ENCODE data around the gene NUCB1. TPM values are rescaled to one million over a fixed set of nuclear protein-coding genes. Genes with fewer than 3 reads are reported as not detected.
A peak's percentile ranks its signal among the peaks of the same experiment; 100 is the strongest.
"Not testable (repeated sequence)": the region's sequence is repeated elsewhere in the genome, so short reads cannot be mapped to it uniquely, and the experiment has no call there.

The NUCB1 gene
- polyA plus RNA-seq, 2 donors = 88.2 to 116 TPM

- WGBS, 2 donors = 92 to 94% methylated on average over 8 of the region's 8 CpGs
- H3K27me3 ChIP-seq (ENCODE audit: control insufficient read depth in 1 of 2, insufficient read depth in 2 of 2, low read length in 2 of 2) = no peaks in the 10 kb centered on the region
- no peaks in the 10 kb centered on the region for H3K9me3 ChIP-seq (ENCODE audit: control insufficient read depth in 2 of 2, insufficient read depth in 1 of 2, low read depth in 1 of 2, low read length in 1 of 2)
- H3K27ac ChIP-seq (ENCODE audit: low read depth in 2 of 2, low read length in 1 of 2) = no peak overlapping the region
- no peak overlapping the region for H3K4me3 ChIP-seq (ENCODE audit: low read depth in 1 of 2, low read length in 2 of 2)
- peaks cover 0 to 2% of the 10 kb centered on the region in 2 donors for H3K4me1 ChIP-seq (ENCODE audit: control insufficient read depth in 2 of 2, insufficient read depth in 2 of 2, low read length in 1 of 2)
- peaks cover 21 to 28% of the 10 kb centered on the region in 2 donors for H3K36me3 ChIP-seq (ENCODE audit: control insufficient read depth in 2 of 2, insufficient read depth in 2 of 2, low read length in 1 of 2)
These were observed 14.1 kb downstream of the NUCB1 start for GRCh38 chr19:48914181-48914580.

GRCh38 chr19:48915757-48916156 is 15.6 kb downstream of the NUCB1 start:
- no peak overlapping the region for H3K27ac ChIP-seq (ENCODE audit: low read depth in 2 of 2, low read length in 1 of 2)
- H3K9me3 ChIP-seq (ENCODE audit: control insufficient read depth in 2 of 2, insufficient read depth in 1 of 2, low read depth in 1 of 2, low read length in 1 of 2) = no peaks in the 10 kb centered on the region
- no peak overlapping the region for H3K4me3 ChIP-seq (ENCODE audit: low read depth in 1 of 2, low read length in 2 of 2)
- no peaks in the 10 kb centered on the region for H3K27me3 ChIP-seq (ENCODE audit: control insufficient read depth in 1 of 2, insufficient read depth in 2 of 2, low read length in 2 of 2)
- WGBS, 2 donors = 86 to 93% methylated on average over 8 of the region's 8 CpGs
- H3K4me1 ChIP-seq (ENCODE audit: control insufficient read depth in 2 of 2, insufficient read depth in 2 of 2, low read length in 1 of 2) = peaks cover 0 to 2% of the 10 kb centered on the region in 2 donors
- H3K36me3 ChIP-seq (ENCODE audit: control insufficient read depth in 2 of 2, insufficient read depth in 2 of 2, low read length in 1 of 2) = peaks cover 20 to 32% of the 10 kb centered on the region in 2 donors

GRCh38 chr19:48918071-48918470 is 18.0 kb downstream of the NUCB1 start:
- Histone ChIP-seq H3K27me3 (ENCODE audit: control insufficient read depth in 1 of 2, insufficient read depth in 2 of 2, low read length in 2 of 2) (no peaks in the 10 kb centered on the region), H3K27ac (ENCODE audit: low read depth in 2 of 2, low read length in 1 of 2) (no peak overlapping the region), H3K4me1 (ENCODE audit: control insufficient read depth in 2 of 2, insufficient read depth in 2 of 2, low read length in 1 of 2) (peaks cover 0 to 2% of the 10 kb centered on the region in 2 donors), H3K36me3 (ENCODE audit: control insufficient read depth in 2 of 2, insufficient read depth in 2 of 2, low read length in 1 of 2) (peaks cover 24 to 44% of the 10 kb centered on the region in 2 donors), H3K9me3 (ENCODE audit: control insufficient read depth in 2 of 2, insufficient read depth in 1 of 2, low read depth in 1 of 2, low read length in 1 of 2) (no peaks in the 10 kb centered on the region), H3K4me3 (ENCODE audit: low read depth in 1 of 2, low read length in 2 of 2) (no peak overlapping the region)
- WGBS, 2 donors = 80 to 81% methylated on average over 6 of the region's 6 CpGs

GRCh38 chr19:48918801-48919247 is 18.7 kb downstream of the NUCB1 start:
- Histone ChIP-seq H3K4me1 (ENCODE audit: control insufficient read depth in 2 of 2, insufficient read depth in 2 of 2, low read length in 1 of 2) (peaks cover 0 to 2% of the 10 kb centered on the region in 2 donors), H3K36me3 (ENCODE audit: control insufficient read depth in 2 of 2, insufficient read depth in 2 of 2, low read length in 1 of 2) (peaks cover 24 to 41% of the 10 kb centered on the region in 2 donors), H3K4me3 (ENCODE audit: low read depth in 1 of 2, low read length in 2 of 2) (no peak overlapping the region), H3K9me3 (ENCODE audit: control insufficient read depth in 2 of 2, insufficient read depth in 1 of 2, low read depth in 1 of 2, low read length in 1 of 2) (no peaks in the 10 kb centered on the region), H3K27ac (ENCODE audit: low read depth in 2 of 2, low read length in 1 of 2) (no peak overlapping the region), H3K27me3 (ENCODE audit: control insufficient read depth in 1 of 2, insufficient read depth in 2 of 2, low read length in 2 of 2) (no peaks in the 10 kb centered on the region)
- WGBS, 2 donors = 88% methylated on average over 18 of the region's 18 CpGs

- H3K27ac ChIP-seq (ENCODE audit: low read depth in 2 of 2, low read length in 1 of 2); H3K9me3 ChIP-seq (ENCODE audit: control insufficient read depth in 2 of 2, insufficient read depth in 1 of 2, low read depth in 1 of 2, low read length in 1 of 2); H3K4me1 ChIP-seq (ENCODE audit: control insufficient read depth in 2 of 2, insufficient read depth in 2 of 2, low read length in 1 of 2); H3K4me3 ChIP-seq (ENCODE audit: low read depth in 1 of 2, low read length in 2 of 2); H3K27me3 ChIP-seq (ENCODE audit: control insufficient read depth in 1 of 2, insufficient read depth in 2 of 2, low read length in 2 of 2): not testable (repeated sequence)
- H3K36me3 ChIP-seq (ENCODE audit: control insufficient read depth in 2 of 2, insufficient read depth in 2 of 2, low read length in 1 of 2) = peaks cover 21 to 41% of the 10 kb centered on the region in 2 donors
- 94% methylated on average over 8 of the region's 8 CpGs for WGBS, 2 donors
These were observed 19.2 kb downstream of the NUCB1 start for GRCh38 chr19:48919271-48919670.

- no peak overlapping the region for H3K27ac ChIP-seq (ENCODE audit: low read depth in 2 of 2, low read length in 1 of 2)
- 85 to 89% methylated on average over 10 of the region's 10 CpGs for WGBS, 2 donors
- no peaks in the 10 kb centered on the region for H3K9me3 ChIP-seq (ENCODE audit: control insufficient read depth in 2 of 2, insufficient read depth in 1 of 2, low read depth in 1 of 2, low read length in 1 of 2)
- H3K36me3 ChIP-seq (ENCODE audit: control insufficient read depth in 2 of 2, insufficient read depth in 2 of 2, low read length in 1 of 2) = peaks cover 21 to 38% of the 10 kb centered on the region in 2 donors
- H3K4me3 ChIP-seq (ENCODE audit: low read depth in 1 of 2, low read length in 2 of 2) = no peak overlapping the region
- peaks cover 0 to 2% of the 10 kb centered on the region in 2 donors for H3K4me1 ChIP-seq (ENCODE audit: control insufficient read depth in 2 of 2, insufficient read depth in 2 of 2, low read length in 1 of 2)
- no peaks in the 10 kb centered on the region for H3K27me3 ChIP-seq (ENCODE audit: control insufficient read depth in 1 of 2, insufficient read depth in 2 of 2, low read length in 2 of 2)
These were observed 20.8 kb downstream of the NUCB1 start for GRCh38 chr19:48920949-48921348.

GRCh38 chr19:48921721-48922500 is 21.8 kb downstream of the NUCB1 start:
- Histone ChIP-seq H3K4me3 (ENCODE audit: low read depth in 1 of 2, low read length in 2 of 2) (no peak overlapping the region), H3K9me3 (ENCODE audit: control insufficient read depth in 2 of 2, insufficient read depth in 1 of 2, low read depth in 1 of 2, low read length in 1 of 2) (no peaks in the 10 kb centered on the region), H3K27ac (ENCODE audit: low read depth in 2 of 2, low read length in 1 of 2) (no peak overlapping the region), H3K27me3 (ENCODE audit: control insufficient read depth in 1 of 2, insufficient read depth in 2 of 2, low read length in 2 of 2) (no peaks in the 10 kb centered on the region), H3K4me1 (ENCODE audit: control insufficient read depth in 2 of 2, insufficient read depth in 2 of 2, low read length in 1 of 2) (peaks cover 0 to 2% of the 10 kb centered on the region in 2 donors), H3K36me3 (ENCODE audit: control insufficient read depth in 2 of 2, insufficient read depth in 2 of 2, low read length in 1 of 2) (peaks cover 21 to 38% of the 10 kb centered on the region in 2 donors)
- 90 to 94% methylated on average over 10 to 12 of the region's 12 CpGs for WGBS, 2 donors

- Histone ChIP-seq H3K4me1 (ENCODE audit: control insufficient read depth in 2 of 2, insufficient read depth in 2 of 2, low read length in 1 of 2) (peaks cover 0 to 2% of the 10 kb centered on the region in 2 donors), H3K4me3 (ENCODE audit: low read depth in 1 of 2, low read length in 2 of 2) (no peak overlapping the region), H3K27ac (ENCODE audit: low read depth in 2 of 2, low read length in 1 of 2) (no peak overlapping the region), H3K36me3 (ENCODE audit: control insufficient read depth in 2 of 2, insufficient read depth in 2 of 2, low read length in 1 of 2) (peaks cover 20 to 38% of the 10 kb centered on the region in 2 donors), H3K27me3 (ENCODE audit: control insufficient read depth in 1 of 2, insufficient read depth in 2 of 2, low read length in 2 of 2) (no peaks in the 10 kb centered on the region), H3K9me3 (ENCODE audit: control insufficient read depth in 2 of 2, insufficient read depth in 1 of 2, low read depth in 1 of 2, low read length in 1 of 2) (no peaks in the 10 kb centered on the region)
- 88 to 90% methylated on average over 18 of the region's 18 CpGs for WGBS, 2 donors
These were observed 22.7 kb downstream of the NUCB1 start for GRCh38 chr19:48922548-48923490.

- Histone ChIP-seq H3K4me3 (ENCODE audit: low read depth in 1 of 2, low read length in 2 of 2) (no peak overlapping the region), H3K4me1 (ENCODE audit: control insufficient read depth in 2 of 2, insufficient read depth in 2 of 2, low read length in 1 of 2) (no peaks in the 10 kb centered on the region), H3K27me3 (ENCODE audit: control insufficient read depth in 1 of 2, insufficient read depth in 2 of 2, low read length in 2 of 2) (no peaks in the 10 kb centered on the region), H3K36me3 (ENCODE audit: control insufficient read depth in 2 of 2, insufficient read depth in 2 of 2, low read length in 1 of 2) (peaks cover 8 to 22% of the 10 kb centered on the region in 2 donors), H3K9me3 (ENCODE audit: control insufficient read depth in 2 of 2, insufficient read depth in 1 of 2, low read depth in 1 of 2, low read length in 1 of 2) (no peaks in the 10 kb centered on the region), H3K27ac (ENCODE audit: low read depth in 2 of 2, low read length in 1 of 2) (peak overlapping the region in 1 of 2 donors; percentile 91)
- 65 to 73% methylated on average over 11 of the region's 11 CpGs for WGBS, 2 donors
These were observed 25.2 kb downstream of the NUCB1 start for GRCh38 chr19:48925240-48925843.

All from esophagus (tissue), 2 donors.